DLD1 (cell line): ENCODE data around the gene TJP2.

ENCODE experiments used
- in situ Hi-C: cut with HindIII; loops from 2 replicates; pipeline ENCODE4 v1.10.0; 2017; ENCODE audit warnings: low sequenced_read_pairs

Gene TJP2

DNA sequence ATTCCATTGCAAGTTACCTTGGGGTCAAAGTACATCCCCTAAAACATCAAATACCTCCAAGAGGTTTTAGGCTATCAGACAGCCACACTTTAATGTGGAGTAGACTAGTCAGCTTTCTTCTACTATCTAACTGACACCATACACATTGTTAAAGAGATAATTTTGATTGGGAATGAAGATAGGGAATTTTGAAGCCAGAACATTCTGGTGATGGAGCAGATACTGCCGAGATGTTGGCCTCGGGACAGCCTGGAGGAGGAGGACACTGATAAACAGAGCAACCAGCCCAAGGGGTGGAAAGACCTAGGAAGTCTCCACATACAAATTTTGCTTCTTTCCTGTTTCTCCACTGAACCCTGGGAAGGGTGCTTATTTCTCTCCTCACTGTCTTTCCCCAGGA, 14.9 kb downstream of the TJP2 start:
- in situ Hi-C loops, result no loop called here

DNA sequence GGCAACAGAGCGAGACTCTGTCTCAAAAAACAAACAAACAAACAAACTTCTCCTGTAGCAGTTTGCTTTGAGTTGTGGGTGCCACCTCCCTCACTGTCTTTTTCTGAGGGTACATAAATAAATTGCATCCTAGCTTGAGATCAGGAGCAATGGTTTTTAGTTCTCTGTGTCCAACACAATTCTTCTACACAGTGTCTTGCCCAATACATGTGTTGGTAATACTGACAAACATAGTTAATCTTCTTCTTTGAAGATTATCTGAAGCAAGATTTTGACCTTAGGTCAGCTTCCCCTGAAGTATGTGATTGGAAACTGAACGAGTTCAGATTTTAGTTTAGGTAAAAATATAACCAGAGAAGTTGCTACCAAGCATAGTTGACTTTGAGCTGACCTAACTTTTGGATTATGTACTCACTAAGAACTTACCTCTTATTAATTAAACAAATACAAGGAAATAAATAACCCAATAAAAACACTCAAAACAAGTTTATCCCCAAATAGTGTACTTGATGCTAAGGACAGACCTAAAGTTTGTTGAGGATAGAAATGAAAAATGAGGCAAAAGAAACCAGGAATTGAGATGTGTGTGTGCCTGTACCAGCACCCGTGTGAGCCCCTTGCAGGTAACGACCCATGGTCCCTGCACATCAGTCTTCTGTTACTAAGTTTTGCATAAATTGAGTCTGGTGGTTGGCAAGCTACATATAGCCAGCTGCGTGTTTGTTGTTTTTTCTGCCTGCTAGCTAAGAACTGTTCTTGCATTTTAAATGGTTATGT, 16.2 kb downstream of the TJP2 start:
- in situ Hi-C loops, result no loop called here

DNA sequence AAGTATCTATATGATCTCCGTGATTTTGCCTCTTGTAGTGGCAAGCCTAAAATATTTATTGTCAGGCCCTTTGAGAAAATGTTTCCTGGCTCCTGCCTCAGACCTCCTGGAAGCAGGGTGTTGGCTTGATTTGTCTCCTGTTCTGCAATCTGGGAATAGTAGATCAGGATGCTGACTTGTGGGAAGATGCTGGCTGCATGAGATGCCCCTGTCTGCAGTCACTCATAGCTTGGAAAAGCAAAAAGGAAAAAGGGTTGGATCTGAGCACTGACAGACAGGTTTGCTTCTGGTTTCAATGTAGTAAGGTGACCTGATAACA, 16.7 kb downstream of the TJP2 start:
- in situ Hi-C loops, result no loop called here

DNA sequence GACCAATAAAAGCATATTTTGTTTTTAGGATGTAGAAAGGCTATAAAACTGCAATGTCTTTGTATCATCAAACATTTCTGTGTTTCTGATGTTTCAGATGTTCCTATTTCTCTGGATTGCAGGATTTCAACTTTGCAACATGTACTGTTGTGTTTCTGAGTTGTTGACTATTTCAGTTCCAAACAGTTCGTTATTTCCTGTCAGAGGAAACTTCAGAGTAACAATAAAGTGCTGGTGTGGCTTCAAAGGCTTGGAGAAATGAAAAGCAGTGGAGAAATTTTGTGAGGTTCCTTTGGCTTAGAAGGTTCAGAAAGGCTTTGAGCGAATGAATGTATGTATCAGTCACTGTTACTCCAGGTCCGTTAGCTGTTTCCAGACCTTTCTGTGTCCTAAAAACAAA, 17.2 kb downstream of the TJP2 start:
- in situ Hi-C loops, result no loop called here

DNA sequence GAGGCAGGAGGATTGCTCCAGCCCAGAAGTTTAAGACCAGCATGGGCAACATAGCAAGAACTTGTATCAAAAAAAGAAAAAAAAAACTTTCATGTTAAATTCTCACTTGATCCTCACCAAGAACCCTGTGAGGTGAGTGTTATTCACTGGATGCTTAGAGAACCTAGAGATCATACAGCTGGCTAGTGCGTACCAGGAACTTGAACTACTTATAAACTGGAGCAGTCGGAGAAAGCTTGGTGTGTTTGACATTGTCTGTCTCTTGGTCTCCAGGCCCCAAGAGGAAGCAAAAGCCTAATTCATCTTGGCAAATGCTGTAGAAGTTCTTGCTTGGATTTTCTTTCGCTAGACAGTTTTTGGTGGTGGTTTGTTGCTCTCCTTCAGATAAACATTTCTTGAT, 18.1 kb downstream of the TJP2 start:
- in situ Hi-C loops, result no loop called here

DNA sequence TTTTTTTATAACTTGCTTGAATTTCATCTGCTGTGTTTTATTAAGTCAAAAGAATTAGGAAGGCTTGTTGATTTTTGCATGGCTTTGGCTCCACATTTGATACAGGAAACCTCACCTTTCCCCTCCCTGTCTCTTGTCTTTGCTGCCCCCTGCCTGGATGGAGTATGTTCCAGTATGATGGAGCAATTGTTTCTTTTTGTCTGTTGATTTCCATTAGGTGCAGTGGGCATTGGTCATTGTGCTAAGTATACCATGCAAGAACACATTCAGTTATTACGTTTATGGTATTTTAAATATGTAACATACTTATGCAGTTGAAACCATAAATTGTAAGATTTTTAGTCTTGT, 19.6 kb downstream of the TJP2 start:
- in situ Hi-C loops, result no loop called here

DNA sequence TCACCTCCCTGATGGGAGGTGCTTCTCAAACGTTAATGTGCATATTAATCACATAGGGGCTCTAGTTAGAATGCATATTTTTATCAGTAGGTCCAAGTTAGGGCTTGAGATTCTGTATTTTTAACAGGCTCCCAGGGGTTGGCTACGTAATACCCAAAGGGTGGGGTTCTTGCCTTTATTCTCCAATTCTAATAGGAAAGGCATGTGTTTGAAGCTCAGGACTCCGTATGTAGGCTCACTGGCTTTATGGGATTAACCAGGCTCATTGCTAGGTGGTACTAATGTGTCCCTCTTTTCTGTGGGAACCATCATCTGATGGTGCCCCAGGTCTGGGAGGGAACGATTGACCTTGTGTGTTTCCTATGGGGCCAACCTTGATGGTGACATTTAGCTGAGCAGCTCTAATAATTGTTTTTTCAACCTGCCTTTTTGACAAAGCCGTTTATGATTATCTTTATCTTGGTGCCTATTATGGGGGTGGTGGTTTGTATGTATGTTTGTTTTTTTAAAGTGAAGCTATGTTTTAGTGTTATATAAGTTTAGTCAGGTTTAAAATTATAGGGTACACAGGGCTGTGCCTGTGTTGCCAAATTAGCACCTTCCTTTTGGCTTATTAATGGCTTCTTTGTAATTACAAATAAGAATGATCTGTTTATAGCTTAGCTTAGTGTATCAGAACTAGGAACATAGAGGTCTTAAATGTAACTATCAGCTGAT, 20.8 kb downstream of the TJP2 start:
- in situ Hi-C loops, result no loop called here

DNA sequence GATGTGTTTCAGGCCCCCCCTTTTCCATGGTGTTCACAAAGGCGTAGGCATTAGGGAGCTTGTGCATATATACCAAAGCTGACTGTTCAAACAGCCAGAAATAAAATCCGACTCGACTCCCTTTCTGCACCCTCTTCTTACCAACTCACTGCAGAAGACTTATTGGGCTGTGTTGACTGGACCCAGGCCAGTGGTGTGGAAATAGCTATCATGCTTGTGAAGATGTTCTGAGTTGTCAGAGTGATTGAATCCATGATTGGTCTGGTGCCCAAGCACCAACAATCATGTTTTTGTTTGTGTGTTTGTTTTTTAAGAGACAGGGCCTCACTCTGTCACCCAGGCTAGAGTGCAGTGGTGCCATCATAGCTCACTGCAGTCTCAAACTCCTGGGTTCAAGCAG, 21.6 kb downstream of the TJP2 start:
- in situ Hi-C loops, result no loop called here

DNA sequence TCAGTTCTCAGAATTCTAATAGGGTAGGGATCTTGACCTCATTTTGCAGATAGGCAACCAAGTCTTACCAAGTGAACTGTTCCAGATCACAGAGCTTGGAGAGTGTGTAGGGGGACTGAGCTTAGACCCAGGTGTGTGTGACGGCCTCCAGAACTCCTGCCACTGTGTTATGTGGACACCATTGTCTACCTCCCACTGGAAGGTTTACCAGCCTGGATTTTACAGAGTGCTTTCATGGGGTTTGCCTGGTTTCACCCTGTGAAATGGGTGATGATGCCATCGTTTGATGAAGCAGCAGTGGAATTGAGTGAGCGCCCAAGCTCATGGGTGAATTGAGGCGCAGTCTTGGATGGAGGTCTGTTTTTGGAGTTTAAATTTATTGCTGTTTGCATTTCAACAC, 23.6 kb downstream of the TJP2 start:
- in situ Hi-C loops, result no loop called here

DNA sequence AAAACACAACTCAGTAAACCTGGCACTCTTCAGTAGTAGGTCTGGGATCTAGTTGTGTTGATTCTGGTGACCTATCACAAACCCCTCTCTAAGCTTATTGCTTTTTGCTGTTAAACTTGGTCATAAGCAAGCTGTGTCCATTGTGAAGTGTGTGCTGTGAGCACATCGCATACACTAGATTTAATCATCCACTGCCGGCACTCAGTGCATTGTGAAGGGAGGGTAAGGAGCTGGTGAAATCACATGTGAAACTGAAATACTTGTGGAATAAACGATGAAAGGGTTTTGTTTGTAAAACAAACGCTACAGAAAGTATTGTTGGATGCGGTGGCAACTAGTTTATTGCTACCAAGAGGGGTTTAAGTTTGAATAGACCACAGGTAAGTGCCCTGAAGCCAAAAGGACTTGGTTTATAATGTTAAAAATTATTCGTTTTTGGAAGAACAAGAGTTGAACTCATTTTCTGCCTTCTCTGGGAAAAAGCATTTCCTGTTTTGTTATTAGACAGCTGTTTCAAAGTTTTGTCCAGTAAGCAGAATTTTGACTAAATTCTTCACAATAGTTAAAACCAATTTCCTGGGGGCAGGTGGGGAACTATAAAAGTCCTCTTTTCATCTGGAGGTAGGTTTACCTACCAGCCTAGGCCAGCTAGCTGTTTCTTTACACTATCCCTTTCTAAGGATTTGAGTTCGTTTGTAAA, 24.6 kb downstream of the TJP2 start:
- in situ Hi-C loops, result no loop called here

DNA sequence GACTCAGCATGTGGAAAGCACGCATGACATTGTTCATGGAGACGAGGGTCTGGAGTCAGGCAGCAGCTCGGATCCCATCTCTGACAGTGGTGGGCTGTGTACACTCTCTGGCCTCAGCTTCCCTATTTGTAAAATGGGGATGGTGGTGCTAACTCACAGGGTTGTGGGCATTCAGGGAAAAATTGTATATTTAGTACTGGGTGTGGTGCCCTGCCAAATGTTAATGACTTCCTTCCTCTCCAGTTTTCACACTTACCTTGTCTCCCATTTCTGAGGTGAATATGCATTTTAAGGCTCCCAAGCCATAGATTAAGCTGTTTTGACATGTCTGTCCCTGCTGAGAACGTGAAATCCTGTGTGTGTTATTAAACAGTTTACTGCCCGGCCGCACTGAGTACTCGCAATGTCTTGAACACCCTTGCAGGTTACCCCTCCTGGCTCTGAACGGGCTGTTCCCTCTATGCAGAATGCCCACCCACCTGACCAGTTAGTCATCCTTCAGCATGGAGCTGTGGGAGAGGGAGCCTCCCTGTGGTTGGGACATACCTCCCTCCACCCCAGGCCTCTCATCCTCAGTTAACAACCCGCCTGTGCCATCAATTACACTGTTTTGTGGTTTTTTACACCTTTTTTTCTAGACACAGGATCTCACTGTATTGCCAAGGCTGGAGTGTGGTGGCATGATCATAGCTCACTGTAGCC, 25.8 kb downstream of the TJP2 start:
- in situ Hi-C loops, result no loop called here

DNA sequence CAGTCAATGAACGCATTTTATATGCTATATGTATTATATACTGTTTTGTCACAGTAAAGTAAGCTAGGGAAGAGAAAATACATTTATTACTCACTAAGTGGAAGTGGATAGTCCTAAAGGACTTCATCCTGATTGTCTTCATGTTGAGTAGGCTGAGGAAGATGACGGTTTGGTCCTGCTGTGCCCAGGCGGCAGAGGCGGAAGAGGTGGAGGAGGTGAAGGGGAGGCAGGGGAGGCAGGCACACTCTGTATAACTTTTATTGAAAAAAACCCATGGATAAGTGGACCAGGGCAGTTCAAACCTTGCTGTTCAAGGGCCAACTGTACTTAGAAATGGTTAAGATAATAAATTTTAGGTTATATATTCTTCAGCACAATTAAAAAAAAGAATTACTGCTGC, 28.5 kb downstream of the TJP2 start:
- in situ Hi-C loops, result no loop called here

DNA sequence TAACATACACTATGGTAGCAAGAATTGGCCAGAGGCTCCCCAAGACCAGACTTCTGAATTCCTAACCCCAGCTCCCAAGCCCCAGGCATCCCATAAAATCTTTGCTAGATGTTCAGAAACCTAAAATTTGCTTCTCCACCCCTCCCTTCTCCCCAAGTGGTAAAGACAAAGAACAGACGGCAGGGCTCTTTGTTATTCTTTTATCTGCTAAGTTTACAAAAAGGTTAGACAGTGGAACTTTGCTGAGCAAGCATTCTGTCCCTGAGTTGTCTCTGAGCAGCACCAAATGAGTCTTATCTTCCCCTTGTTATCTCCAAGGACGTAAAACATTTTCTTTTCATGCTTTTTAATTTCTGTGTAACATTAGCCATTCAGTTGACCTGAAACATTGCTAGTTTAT, 30.2 kb downstream of the TJP2 start:
- in situ Hi-C loops, result no loop called here

DNA sequence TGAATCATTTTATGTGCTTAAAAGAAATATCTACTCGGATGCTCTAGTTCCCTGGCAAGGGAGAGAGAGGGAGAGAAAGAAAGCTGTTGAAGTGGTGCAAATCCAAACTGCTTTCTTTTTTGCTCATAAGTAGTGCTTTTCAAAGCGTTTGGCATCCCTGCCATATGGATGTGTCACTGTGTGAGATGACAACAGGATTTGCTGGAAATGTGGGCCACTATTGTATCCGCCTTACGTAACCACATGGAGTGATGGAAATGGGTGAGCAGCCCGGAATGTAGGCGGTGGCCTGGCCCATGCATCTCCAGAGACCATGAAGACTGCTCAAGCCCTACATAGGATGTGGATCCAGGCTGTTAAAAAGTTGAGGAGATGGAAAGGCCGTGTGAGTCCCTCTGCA, 30.8 kb downstream of the TJP2 start:
- in situ Hi-C loops, result no loop called here

DNA sequence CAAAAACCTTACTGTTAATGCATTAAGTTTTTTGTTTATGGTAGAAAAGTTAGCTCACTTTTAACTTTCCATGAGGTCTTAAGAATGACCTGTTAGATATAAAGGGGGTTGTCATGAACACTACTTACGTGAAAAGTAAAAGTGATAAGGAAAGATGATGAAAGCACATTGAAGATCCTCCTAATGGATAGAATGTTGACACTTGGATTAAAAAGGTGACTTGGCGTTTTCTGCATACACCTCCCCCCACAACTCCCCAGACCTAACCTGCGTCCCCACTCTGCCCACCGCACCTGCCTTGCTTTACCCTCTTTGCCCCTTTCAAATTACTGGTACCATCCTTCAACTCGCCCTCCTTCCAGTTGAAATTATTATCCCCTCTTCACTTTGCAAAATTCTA, 32.0 kb downstream of the TJP2 start:
- in situ Hi-C loops, result no loop called here

DNA sequence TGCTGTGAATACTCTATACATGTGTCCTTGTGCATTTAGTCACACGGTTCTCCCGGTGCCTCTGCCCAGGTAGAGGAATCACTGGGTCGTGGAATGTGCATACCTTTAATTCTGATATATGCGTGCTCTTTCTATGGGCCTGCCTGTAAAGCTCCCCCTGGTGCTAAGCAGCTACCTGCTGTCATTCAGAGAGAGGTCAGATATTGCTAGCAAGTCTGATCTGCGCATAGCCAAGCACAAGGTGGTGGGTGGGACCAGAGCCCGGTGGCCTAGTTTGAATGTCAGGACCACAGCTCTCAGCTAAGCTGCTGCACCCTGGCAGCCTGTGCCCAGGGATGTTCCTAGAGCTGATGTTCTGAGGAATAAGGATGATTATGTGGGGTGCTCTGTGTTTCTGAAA, 33.4 kb downstream of the TJP2 start:
- in situ Hi-C loops, result no loop called here

DNA sequence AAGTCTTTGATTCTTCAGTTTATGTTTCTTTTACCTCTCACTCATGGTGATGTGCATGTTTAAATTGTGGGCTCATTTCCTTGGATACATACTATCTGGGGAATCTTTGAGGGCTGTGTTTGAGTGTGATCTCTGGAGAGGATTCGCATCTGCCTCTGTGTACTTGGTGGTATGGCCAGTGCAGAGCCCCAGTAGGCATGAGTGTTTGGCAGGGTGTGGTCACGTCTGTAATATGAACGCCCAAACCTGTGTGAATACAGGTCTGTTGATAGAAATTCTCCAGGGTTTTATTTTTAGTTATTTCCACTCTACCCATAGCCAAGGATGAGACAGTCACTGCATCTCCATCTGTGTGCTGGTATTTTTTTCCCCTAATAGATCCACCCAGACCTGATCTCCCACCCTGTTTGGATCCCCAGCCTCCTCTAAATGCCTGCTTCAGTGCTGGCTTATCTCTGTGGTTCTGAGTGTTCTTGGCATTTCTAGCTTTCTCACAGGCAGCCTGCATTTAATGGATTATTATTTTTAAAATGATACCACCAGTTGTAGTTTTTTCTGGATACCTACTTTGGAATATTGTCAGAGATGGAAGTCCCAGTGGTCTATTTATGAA, 37.5 kb downstream of the TJP2 start:
- in situ Hi-C loops, result no loop called here

DNA sequence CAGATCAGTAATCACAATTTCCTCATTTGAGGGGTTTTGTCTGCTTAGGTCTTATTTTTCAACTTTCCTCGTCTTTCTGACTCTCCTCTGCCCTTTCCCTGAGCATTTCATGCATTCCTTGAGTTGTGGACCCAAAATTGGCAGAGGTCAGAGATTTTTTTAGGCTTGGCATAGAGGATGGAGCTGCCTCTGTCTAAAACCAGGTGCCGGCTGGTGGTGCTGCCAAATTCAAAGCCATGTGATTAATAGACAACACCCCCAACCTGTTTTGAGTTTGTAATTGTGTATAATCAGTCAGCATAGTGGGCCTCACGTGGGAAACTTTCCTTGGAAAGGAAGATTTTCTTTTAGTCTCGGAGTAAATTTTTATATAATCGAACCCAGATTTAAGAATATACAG, 39.6 kb downstream of the TJP2 start:
- in situ Hi-C loops, result no loop called here

DNA sequence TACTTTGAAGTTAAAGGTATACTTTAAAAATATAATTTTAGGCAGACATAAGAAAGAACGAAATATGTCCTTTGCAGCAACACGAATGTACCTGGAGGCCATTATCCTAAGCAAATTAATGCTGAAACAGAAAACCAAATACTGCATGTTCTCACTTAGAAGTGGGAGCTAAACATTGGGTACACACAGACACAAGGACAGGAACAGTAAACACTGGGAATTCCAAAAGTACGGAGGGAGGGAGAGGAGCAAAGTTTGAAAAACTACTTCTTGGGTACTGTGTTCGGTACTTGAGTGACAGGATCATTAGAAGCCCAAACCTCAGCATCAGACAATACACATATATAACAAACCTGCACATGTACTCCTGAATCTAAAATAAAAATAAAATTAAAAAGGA, 40.9 kb downstream of the TJP2 start:
- in situ Hi-C loops, result no loop called here

DNA sequence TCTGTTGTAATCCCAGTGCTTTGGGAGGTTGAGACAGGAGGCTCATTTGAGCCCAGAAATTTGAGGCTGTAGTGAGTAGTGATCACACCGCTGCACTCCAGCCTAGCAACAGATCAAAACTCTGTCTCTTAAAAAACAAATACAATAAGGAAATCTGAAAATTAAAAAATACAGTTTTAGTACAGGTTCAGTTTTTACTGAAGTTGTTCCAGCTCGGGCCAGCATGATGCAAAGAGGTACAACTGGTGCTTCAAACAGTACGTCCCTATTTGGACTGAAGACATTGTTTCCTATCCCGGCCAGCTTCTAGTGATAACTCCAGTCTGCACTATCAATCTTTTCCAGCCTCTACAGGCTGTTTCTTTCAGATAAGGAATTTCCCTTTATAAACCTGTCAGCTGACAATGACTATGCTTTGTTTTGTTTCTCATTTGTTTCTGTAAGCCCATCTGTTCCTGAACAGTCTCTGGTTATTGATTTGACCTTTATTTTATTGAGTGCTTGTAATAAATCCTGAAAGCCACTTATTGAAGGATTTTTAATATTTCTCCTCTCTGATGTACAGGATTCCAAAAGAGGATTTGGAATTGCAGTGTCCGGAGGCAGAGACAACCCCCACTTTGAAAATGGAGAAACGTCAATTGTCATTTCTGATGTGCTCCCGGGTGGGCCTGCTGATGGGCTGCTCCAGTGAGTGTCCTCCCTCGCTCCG, 41.9 kb downstream of the TJP2 start:
- in situ Hi-C loops, result no loop called here

DNA sequence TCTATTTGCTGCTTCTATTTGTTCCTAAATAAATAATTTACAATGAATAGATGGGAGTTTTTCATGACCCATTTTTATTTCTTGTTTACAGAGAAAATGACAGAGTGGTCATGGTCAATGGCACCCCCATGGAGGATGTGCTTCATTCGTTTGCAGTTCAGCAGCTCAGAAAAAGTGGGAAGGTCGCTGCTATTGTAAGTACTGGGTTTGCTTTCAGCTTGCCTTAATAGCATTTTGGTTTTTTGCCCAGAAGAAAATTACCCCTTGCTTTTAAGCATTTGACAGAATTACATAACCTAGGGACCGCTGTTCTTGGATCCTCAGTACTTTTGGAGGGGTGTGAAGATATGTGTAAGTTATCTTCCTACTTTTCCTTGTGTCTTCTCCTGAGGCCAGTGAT, 44.1 kb downstream of the TJP2 start:
- in situ Hi-C loops, result no loop called here
